ENCODE data around the gene BTBD6.
A peak's percentile ranks its signal among the peaks of the same experiment; 100 is the strongest.
"Not testable (repeated sequence)": the region's sequence is repeated elsewhere in the genome, so short reads cannot be mapped to it uniquely, and the experiment has no call there.

BTBD6 gene

GRCh38 chr14:105294142-105294597 is 45.8 kb downstream of the BTBD6 start:
- peak; percentile 64 for DNase-seq (ENCODE audit: low spot score)

DNA sequence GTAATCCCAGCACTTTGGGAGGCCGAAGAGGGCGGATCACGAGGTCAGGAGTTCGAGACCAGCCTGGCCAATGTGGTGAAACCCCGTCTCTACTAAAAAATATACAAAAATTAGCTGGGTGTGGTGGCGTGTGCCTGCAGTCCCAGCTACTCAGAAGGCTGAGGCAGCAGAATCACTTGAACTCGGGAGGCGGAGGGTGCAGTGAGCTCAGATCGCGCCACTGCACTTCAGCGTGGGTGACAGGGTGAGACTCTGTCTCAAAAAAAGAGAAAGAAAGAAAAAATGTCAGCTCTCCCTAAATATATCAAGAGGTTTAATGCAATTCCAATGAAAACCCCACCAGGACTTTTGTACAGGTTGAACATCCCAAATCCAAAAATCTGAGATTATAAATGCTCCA is 49.0 kb downstream of the BTBD6 start:
- DNase-seq (ENCODE audit: low spot score), result not testable (repeated sequence)

DNA sequence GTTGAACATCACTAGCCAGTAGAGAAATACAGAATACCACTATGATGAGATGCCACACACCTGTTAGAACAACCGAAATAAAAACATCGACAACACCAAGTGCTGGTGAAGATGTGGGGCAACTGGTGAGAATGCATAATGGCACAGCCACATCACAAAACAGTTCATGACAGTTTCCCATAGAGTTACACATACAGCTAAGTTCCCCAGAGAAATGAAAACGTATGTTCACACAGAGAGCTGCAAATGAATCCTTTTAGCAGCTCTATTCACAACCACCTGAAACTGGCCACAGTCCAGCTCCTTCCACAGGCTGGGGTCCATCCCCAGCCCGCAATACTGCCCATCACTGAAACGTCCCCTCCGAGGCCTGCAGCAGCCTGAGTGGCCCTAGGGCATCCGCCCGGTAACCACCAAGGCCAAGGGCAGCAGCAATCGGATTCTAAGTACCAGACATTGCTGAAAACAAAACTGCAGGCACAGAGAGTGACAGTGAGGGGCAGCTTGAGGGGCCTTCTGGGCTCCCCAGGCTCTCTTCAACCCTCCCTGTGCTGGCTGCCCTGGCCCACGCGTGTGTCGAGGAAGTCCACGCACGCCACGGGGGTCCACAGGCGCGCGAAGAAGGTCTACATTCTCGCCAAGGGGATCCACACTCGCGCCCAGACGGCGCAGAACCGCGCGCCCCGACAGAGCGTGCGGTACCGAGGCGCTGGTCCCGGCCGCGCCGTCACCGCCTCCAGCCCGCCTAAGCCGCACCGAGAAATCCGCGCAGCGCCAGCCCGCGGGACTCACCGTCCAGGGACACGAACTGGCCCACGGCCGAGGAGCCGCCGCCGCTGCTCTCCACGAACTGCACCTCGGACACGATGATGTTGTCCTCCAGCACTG is 51.6 kb downstream of the BTBD6 start:
- no peak for DNase-seq (ENCODE audit: low spot score)
